DMS153 treated with DMSO at 0.1 percent for 48 hours (cell line): ENCODE results near the gene ADAM30.

Experiments
- DNase-seq: peaks from one replicate; lab custom pipeline; 2025; ENCODE audit not compliant: unreplicated experiment; lab: John Stamatoyannopoulos, UW

The ADAM30 gene

DNA sequence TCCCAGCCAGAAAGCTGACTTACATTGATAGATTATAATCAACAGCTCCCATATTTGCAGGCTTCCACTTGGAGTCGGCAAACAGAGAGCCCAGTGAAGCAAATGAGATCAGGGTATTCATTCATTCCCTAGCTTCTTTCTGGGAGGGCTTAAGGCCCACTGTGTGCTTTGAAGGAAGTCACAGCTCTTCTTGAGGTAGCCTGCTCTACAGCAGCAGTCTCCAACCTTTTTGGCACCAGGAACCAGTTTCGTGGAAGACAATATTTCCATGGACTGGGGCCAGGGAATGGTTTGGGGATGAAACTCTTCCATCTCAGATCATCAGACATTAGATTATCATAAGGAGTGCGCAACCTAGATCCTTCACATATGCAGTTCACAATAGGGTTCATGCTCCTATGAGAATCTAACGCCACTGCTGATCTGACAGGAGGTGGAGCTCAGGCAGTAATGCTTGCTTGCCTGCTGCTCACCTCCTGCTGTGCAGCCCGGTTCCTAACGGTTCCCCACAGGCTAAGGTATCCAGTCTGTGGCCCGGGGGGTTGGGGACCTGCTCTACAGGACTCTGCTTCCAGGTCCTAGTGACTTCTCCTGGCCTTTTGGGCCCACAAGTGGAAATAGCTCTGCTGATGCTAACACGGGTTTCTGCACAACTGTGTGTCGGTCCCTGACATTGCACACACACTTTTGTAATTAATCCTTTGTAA is 13.7 kb upstream of the ADAM30 start:
- DNase-seq, result no peak

GRCh38 chr1:119908661-119909060 is 12.3 kb upstream of the ADAM30 start:
- DNase-seq, result peak; percentile 20

GRCh38 chr1:119906927-119907652 is 10.8 kb upstream of the ADAM30 start:
- DNase-seq, result no peak

GRCh38 chr1:119903443-119903835 is 7.1 kb upstream of the ADAM30 start:
- no peak for DNase-seq

- no peak for DNase-seq
Measured at GRCh38 chr1:119902775-119903442, 6.6 kb upstream of the ADAM30 start.

DNA sequence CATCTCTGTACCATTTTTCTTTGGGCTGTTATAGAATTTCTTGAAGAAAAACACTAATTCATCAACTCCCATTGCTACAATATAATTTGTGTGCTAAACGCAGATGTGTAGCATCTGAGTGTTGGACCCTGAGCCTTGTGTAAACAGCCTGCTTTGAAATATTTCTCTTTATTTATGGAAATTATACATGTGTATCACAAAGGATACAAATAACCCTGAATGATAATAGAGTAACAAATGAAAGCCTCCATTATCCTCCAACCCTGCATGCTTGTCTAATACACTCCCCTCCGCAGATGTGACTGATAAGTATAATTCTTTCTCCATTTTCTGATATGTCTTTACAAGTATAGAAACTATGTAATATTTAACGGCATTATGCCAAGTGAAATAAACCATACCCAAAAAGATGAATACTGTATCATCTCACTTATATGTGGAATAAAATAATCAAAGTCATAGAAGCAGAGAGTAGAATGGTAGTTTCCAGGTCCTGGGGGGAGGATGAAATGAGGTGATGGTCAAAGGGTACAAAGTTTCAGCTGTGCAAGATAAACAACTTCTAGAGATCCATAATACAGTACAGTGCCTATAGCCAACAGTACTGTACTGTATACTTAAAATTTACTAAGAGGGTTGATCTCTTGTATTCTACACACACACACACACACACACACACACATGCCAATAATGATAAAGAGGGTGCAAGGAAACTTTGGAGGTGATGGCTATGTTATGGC is 2.8 kb upstream of the ADAM30 start:
- no peak for DNase-seq

- DNase-seq, result no peak
Measured at GRCh38 chr1:119898530-119898929, 2.2 kb upstream of the ADAM30 start.

- DNase-seq, result no peak
Measured at GRCh38 chr1:119895102-119895501, 1.2 kb downstream of the ADAM30 start.

DNA sequence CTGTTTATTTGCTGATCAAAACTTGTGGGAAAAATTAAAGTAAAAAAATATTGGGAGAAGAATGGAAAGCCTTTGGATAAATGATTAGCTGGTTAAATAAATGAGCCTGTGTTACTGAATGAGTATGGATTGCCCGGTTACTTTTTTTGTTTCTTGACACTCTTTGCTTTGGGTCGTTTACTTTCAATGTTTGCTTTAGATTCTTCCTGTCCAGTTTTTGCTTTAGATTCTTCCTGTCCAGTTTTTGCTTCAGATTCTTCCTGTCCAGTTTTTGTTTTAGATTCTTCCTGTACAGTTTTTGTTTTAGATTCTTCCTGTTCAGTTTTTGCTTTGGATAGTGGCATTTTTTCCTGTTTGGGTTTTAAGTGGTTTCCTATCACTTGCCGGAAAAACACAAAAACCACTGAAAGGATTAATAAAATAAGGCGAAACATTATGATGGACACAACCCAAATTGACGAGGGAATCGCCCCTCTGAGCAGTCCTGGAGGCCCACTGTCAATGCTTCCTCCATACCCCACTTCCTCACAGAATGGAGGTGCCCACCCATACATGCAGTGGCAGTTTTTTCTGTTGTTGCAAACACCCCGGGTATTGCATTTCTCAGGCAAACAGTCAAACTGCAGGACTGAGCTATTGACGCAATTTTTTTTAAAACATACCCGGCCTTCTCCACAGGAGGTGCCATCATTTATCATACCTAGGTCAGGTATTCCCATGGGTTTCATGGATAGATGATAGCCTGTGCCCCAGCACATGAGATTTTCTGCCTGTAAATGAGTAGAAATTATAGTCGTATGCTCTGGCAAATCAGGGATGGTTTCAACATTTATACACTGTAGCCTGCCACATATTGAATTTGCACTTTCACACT is 2.3 kb downstream of the ADAM30 start:
- DNase-seq, result no peak

DNA sequence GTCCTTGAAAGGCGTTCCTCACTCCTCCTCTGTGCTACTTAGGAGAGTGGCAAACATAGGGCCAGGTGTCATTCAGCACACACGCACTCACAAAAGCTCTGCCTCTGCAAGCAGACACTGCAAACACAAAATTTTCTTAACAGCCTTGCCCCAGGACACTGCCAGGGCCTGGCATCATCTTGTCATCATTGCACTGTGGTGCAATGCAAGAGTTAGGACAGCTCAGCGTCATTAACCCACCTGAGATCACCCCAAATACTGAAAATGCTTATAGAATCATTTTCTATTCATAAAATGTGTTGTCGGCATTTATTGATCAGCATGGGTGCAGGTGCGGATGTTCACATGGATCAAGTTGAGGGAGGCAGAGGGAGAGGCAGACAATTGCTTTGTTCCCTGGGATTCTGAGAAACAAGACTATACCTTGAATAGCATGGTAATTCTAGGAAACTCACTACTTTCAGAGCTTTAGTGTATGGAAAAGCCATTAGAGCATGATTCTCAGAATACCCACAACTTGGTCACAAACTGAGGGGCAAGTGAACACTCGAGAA is 3.0 kb downstream of the ADAM30 start:
- no peak for DNase-seq

DNA sequence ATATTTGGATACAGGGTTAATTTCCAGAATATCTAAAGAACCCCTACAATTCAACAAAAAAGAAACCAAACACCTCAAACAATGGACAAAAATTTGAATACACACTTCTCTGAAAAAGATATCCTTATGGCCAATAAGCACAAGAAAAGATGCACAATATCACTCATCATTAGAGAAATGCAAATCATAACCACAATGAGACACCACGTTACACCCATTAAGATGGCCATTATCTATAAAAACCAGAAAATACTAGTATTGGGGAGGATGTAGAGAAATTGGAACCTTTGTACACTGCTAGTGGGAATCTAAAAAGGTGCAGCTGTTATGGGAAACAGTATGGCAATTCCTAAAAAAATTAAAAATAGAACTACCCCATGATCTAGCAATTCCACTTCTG is 4.9 kb downstream of the ADAM30 start:
- DNase-seq, result no peak

DNA sequence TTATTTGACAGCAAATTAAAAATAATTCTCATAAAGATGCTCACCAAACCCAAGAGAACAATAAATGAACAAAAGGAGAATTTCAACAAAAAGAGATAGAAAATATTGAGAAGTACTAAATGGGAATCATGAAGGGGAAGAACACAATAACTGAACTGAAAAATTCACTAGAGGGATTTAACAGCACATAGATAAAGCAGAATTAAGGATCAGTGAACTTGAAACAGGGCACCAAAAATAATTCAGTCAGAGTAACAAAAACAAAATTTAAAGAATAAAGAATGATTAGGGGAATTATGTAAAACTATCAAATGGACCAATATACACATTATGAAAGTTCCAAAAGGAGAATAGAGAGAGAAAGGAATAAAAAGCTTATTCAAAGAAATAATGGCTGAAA is 7.8 kb downstream of the ADAM30 start:
- DNase-seq, result no peak

GRCh38 chr1:119887427-119887826 is 8.9 kb downstream of the ADAM30 start:
- DNase-seq, result no peak

GRCh38 chr1:119885903-119886783 is 10.2 kb downstream of the ADAM30 start:
- no peak for DNase-seq

DNA sequence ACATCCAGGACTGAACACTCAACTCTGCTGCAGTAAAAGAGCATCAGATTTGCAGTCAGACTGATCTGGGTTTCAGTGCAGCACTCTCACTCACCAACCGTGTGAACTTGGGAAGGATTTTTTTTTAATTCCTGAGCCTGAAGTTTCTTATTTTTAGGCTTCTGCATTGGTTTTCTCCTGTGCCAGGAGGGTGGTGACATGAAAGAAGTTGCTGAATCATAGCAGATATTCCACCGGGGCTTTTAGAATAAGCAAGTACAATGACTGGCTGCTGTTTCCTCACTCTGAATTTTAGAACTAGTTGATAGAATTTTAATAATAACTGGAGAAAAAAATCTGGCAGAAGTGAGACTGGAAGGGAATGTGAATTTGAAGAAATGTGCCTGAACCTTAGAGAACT is 11.6 kb downstream of the ADAM30 start:
- DNase-seq, result no peak

DNA sequence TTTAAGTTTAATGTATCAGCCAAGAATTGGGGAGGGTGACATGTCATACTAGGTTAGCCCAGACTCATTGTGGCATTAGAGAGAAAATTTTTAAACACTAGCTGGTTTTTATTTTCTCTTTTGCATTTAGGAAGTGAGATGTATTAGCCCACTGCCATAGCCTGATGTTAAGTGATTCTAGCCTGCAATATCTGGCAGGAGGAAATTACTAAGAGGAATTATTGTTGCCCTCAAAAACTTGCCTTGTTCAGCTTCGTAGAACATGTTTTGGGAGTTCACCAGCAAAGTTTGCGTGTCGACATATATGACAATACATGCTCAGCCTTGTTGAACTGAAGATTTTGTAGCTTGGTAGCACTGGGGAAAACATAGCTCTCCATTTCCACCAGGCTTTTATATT is 12.5 kb downstream of the ADAM30 start:
- no peak for DNase-seq

GRCh38 chr1:119882132-119883049 is 13.9 kb downstream of the ADAM30 start:
- no peak for DNase-seq
